WERI-Rb-1 (cell line): ENCODE data around the gene TRABD2B.

Experiments
- DNase-seq: peaks from one replicate; pipeline ENCODE4 v3.0.0-alpha.2; 2020
- H3K27ac ChIP-seq: fragments of 250-450 bp; sonication (Bioruptor Pico); 2 replicates; pipeline ENCODE4 v1.5.1; 2020; ENCODE audit warnings: mild to moderate bottlenecking, moderate library complexity
- H3K27me3 ChIP-seq: fragments of 250-450 bp; sonication (Bioruptor Pico); 2 replicates; pipeline ENCODE4 v1.5.1; 2021; ENCODE audit warnings: mild to moderate bottlenecking, low read depth, moderate library complexity; ENCODE audit not compliant: insufficient read depth, severe bottlenecking
- H3K36me3 ChIP-seq: fragments of 250-450 bp; sonication (Bioruptor Pico); 2 replicates; pipeline ENCODE4 v1.5.1; 2020; ENCODE audit warnings: mild to moderate bottlenecking, moderate library complexity
- H3K4me3 ChIP-seq: 2 replicates; pipeline ENCODE4 v1.5.1; 2011; ENCODE audit warnings: low read depth, mild to moderate bottlenecking, control low read depth, low read length
- H3K9me3 ChIP-seq: fragments of 250-450 bp; sonication (Bioruptor Pico); 2 replicates; pipeline ENCODE4 v1.5.1; 2021; ENCODE audit warnings: mild to moderate bottlenecking, moderate library complexity; ENCODE audit not compliant: severe bottlenecking
- CTCF ChIP-seq: IDR thresholded peaks from 2 replicates; pipeline ENCODE4 v1.5.1; 2011; ENCODE audit warnings: low read depth, mild to moderate bottlenecking, control low read depth, inconsistent platforms, low read length

Gene TRABD2B

GRCh38 chr1:47756006-47756405 is 241.2 kb downstream of the TRABD2B start:
- Histone ChIP-seq H3K9me3 (no peaks in the 10 kb centered on the region), H3K4me3 (no peak overlapping the region), H3K36me3 (no peaks in the 10 kb centered on the region), H3K27me3 (no peaks in the 10 kb centered on the region), H3K27ac (no peak overlapping the region)
- DNase-seq: no peak
- no peak for TF ChIP-seq CTCF

- peak; percentile 59 for DNase-seq
- no peaks in the 10 kb centered on the region for H3K27me3 ChIP-seq
- TF ChIP-seq CTCF: peak; percentile 89
- H3K9me3 ChIP-seq: no peaks in the 10 kb centered on the region
- no peaks in the 10 kb centered on the region for H3K36me3 ChIP-seq
- H3K4me3 ChIP-seq: no peak overlapping the region
- no peak overlapping the region for H3K27ac ChIP-seq
Observed at GRCh38 chr1:47755101-47755990, 241.8 kb downstream of the TRABD2B start.

DNA sequence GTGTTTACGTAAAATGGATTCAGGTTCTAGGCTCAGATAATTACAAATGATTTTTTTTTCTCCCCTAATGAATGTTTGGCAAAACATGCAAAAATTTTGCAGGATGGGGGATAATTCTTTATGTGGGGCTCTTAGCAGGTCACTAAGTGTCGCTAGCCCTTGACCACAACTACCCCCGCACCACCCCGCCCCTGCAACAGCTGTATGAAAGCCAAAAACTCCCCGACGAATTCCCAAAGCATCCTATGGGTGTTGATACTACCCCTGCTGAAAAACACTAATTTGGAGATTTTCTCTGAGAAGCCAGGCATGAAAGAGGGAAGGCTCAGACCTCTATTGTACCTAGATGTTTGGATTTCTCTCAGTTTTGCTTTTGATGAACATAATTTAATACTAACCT is 243.0 kb downstream of the TRABD2B start:
- no peak for TF ChIP-seq CTCF
- Histone ChIP-seq H3K36me3 (no peaks in the 10 kb centered on the region), H3K27me3 (no peaks in the 10 kb centered on the region), H3K4me3 (no peak overlapping the region), H3K9me3 (no peaks in the 10 kb centered on the region), H3K27ac (no peak overlapping the region)
- DNase-seq: no peak

DNA sequence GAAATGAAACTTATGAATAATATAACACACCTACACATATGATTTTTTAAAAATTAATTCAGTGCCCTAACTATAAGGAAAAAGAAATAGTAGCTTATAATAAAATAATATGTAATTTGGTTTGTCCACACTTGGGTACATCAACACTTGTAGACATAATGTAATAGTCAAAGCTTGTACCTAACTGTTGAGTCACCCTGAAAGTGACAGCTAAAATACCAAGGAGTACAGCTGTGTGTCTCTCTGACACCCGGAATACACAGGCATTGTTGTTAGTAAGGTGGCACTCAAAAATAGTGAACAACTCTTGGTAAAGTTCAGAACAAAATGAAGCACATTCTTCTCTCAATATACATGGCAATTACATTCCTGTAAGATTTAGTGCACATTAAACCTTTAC is 243.4 kb downstream of the TRABD2B start:
- Histone ChIP-seq H3K27ac (no peak overlapping the region), H3K4me3 (no peak overlapping the region), H3K9me3 (no peaks in the 10 kb centered on the region), H3K27me3 (no peaks in the 10 kb centered on the region), H3K36me3 (no peaks in the 10 kb centered on the region)
- TF ChIP-seq CTCF: no peak
- no peak for DNase-seq

- no peaks in the 10 kb centered on the region for H3K36me3 ChIP-seq
- H3K27ac ChIP-seq: no peak overlapping the region
- no peaks in the 10 kb centered on the region for H3K9me3 ChIP-seq
- DNase-seq: no peak
- TF ChIP-seq CTCF: no peak
- H3K27me3 ChIP-seq: no peaks in the 10 kb centered on the region
- H3K4me3 ChIP-seq: no peak overlapping the region
Observed at GRCh38 chr1:47752559-47752958, 244.6 kb downstream of the TRABD2B start.

DNA sequence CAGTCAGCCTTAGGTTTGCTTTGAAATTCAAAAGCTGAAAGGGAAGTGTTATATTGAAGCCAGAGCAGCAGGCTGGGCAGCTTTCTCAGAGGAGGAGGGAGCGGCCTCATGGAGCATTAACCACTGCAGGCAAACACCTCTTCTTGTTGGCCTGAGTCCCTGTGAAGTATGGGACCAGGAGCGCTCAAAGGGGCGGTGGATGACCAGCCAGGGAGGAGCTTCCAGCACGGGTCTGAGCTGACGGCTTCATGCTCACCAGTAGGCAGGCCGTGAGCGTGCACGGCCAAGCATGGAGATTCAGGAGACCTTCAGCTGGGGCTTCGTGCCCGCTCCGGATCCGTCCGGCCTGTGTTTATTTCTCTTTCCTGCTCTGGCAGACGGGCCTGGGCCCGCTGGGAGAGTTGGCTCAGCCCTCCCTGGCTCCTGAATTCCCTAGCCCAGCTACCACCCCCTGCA is 245.2 kb downstream of the TRABD2B start:
- Histone ChIP-seq H3K27me3 (no peaks in the 10 kb centered on the region), H3K27ac (no peak overlapping the region), H3K9me3 (no peaks in the 10 kb centered on the region), H3K36me3 (no peaks in the 10 kb centered on the region), H3K4me3 (no peak overlapping the region)
- no peak for TF ChIP-seq CTCF
- no peak for DNase-seq
